Testis (tissue), 2 donors: ENCODE data around the gene UBE2QL1.

Experiments
- CTCF ChIP-seq, 3 experiments: fragments of 450-650 bp in 2 of 3; fragments of 200-600 bp in 1 of 3; sonication (generic) in 1 of 3; IDR thresholded peaks; one replicate each; pipeline ENCODE4 v1.5.1; 2016 to 2019; ENCODE audit warnings: antibody characterized with exemption in 3 of 3, mild to moderate bottlenecking in 2 of 3, moderate library complexity in 1 of 3
- POLR2A ChIP-seq: fragments of 450-650 bp; IDR thresholded peaks from one replicate; pipeline ENCODE4 v1.6.1; 2017; ENCODE audit warnings: antibody characterized with exemption, mild to moderate bottlenecking, moderate library complexity

DNA sequence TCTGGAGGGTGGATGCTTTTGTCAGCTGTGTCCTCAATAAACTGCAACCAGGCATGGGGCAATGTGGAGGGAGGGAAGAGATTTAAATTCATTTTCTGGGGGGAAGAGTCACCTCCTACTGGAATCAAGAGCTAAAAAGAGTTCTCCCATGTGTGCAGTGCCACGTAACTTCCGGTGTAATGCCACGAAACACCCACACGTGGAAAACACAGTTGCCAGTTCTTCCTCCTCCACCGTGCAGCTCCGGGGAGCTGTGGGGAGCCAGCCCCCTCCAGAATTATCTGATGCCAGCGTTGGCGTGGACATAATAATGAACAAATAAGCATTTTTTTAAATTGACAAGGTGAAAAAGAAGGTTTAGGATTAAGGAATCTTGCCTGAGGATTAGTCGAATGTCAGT, 38.2 kb upstream of the UBE2QL1 start:
- TF ChIP-seq CTCF (IDR thresholded peaks at IDR 0.05) (no peak), POLR2A (no peak)
